ENCODE measurements around the gene PIH1D2.
"Not testable (repeated sequence)": the region's sequence is repeated elsewhere in the genome, so short reads cannot be mapped to it uniquely, and the experiment has no call there.

DNA sequence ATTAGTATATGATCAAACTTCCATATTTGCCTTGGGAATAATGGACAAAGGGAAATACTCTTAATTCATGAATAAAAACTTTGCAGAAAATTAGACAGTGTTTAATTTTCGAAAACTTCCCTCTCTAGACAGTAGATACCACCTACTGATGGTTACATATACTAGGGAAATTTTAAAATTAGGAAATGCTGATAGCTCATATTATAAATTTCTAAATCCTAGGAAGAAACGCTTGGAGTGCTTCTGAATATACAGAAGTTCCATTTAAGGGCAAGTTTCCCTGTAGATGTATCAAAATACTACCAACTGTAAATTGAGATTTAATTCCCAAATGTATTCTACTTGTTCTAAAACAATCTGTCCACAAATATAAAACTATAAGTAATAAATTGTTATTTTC, 21.5 kb upstream of the PIH1D2 start:
- TF ChIP-seq, protein P1, sequence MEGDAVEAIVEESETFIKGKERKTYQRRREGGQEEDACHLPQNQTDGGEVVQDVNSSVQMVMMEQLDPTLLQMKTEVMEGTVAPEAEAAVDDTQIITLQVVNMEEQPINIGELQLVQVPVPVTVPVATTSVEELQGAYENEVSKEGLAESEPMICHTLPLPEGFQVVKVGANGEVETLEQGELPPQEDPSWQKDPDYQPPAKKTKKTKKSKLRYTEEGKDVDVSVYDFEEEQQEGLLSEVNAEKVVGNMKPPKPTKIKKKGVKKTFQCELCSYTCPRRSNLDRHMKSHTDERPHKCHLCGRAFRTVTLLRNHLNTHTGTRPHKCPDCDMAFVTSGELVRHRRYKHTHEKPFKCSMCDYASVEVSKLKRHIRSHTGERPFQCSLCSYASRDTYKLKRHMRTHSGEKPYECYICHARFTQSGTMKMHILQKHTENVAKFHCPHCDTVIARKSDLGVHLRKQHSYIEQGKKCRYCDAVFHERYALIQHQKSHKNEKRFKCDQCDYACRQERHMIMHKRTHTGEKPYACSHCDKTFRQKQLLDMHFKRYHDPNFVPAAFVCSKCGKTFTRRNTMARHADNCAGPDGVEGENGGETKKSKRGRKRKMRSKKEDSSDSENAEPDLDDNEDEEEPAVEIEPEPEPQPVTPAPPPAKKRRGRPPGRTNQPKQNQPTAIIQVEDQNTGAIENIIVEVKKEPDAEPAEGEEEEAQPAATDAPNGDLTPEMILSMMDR (conservative IDR thresholded peaks at IDR 0.05 in 1 of 2, IDR thresholded peaks at IDR 0.05 in 1 of 2; ENCODE audit: low read depth in 1 of 2, low read length in 2 of 2) = not testable (repeated sequence)
- not testable (repeated sequence) for TF ChIP-seq EZH2 (IDR thresholded peaks at IDR 0.05; ENCODE audit: low read length, missing control alignments)
